ENCODE measurements around the gene RBP2.

RBP2 gene

GRCh38 chr3:139440639-139441556 is 35.4 kb downstream of the RBP2 start:
- Histone ChIP-seq H3K27ac (no peak overlapping the region), H3K4me3 (ENCODE audit: low read depth, low read length) (no peak overlapping the region), H3K36me3 (replicated peaks) (no peaks in the 10 kb centered on the region), H3K27me3 (replicated peaks) (no peaks in the 10 kb centered on the region)
- in situ Hi-C loops (cut with HindIII; ENCODE audit: low pct_ligation_motif_present, low sequenced_read_pairs) = no loop called here
- TF ChIP-seq CTCF (IDR thresholded peaks at IDR 0.05; ENCODE audit: low read depth, low read length, missing control alignments) = no peak
- no peak for DNase-seq

GRCh38 chr3:139439278-139439677 is 37.0 kb downstream of the RBP2 start:
- in situ Hi-C loops (cut with HindIII; ENCODE audit: low pct_ligation_motif_present, low sequenced_read_pairs) = no loop called here
- Histone ChIP-seq H3K27ac (no peak overlapping the region), H3K36me3 (replicated peaks) (no peaks in the 10 kb centered on the region), H3K27me3 (replicated peaks) (no peaks in the 10 kb centered on the region), H3K4me3 (ENCODE audit: low read depth, low read length) (no peak overlapping the region)
- no peak for DNase-seq
- no peak for TF ChIP-seq CTCF (IDR thresholded peaks at IDR 0.05; ENCODE audit: low read depth, low read length, missing control alignments)

- H3K27ac ChIP-seq = no peak overlapping the region
- peak; percentile 20 for DNase-seq
- H3K36me3 ChIP-seq (replicated peaks) = no peaks in the 10 kb centered on the region
- in situ Hi-C loops (cut with HindIII; ENCODE audit: low pct_ligation_motif_present, low sequenced_read_pairs) = no loop called here
- no peak overlapping the region for H3K4me3 ChIP-seq (ENCODE audit: low read depth, low read length)
- no peak for TF ChIP-seq CTCF (IDR thresholded peaks at IDR 0.05; ENCODE audit: low read depth, low read length, missing control alignments)
- no peaks in the 10 kb centered on the region for H3K27me3 ChIP-seq (replicated peaks)
Observed at GRCh38 chr3:139434764-139435307, 41.5 kb downstream of the RBP2 start.

GRCh38 chr3:139434228-139434627 is 42.1 kb downstream of the RBP2 start:
- no peaks in the 10 kb centered on the region for H3K36me3 ChIP-seq (replicated peaks)
- no peak for TF ChIP-seq CTCF (IDR thresholded peaks at IDR 0.05; ENCODE audit: low read depth, low read length, missing control alignments)
- in situ Hi-C loops (cut with HindIII; ENCODE audit: low pct_ligation_motif_present, low sequenced_read_pairs) = no loop called here
- no peaks in the 10 kb centered on the region for H3K27me3 ChIP-seq (replicated peaks)
- H3K4me3 ChIP-seq (ENCODE audit: low read depth, low read length) = no peak overlapping the region
- no peak for DNase-seq
- no peak overlapping the region for H3K27ac ChIP-seq

- TF ChIP-seq CTCF (IDR thresholded peaks at IDR 0.05; ENCODE audit: low read depth, low read length, missing control alignments) = no peak
- Histone ChIP-seq H3K4me3 (ENCODE audit: low read depth, low read length) (no peak overlapping the region), H3K36me3 (replicated peaks) (no peaks in the 10 kb centered on the region), H3K27me3 (replicated peaks) (no peaks in the 10 kb centered on the region), H3K27ac (no peak overlapping the region)
- DNase-seq = no peak
- in situ Hi-C loops (cut with HindIII; ENCODE audit: low pct_ligation_motif_present, low sequenced_read_pairs) = no loop called here
Observed at GRCh38 chr3:139433089-139433488, 43.2 kb downstream of the RBP2 start.
